Loucy (cell line): Measurements from ENCODE around the gene BARHL2.

Experiments used
- H2AFZ ChIP-seq: fragments of 200-600 bp; sonication (generic); 2 replicates; pipeline ENCODE4 v1.6.0; 2016; ENCODE audit warnings: antibody characterized with exemption, mild to moderate bottlenecking, low read length, moderate library complexity
- H3F3A ChIP-seq: fragments of 200-600 bp; 2 replicates; pipeline ENCODE4 v1.6.0; 2016; ENCODE audit warnings: antibody characterized with exemption, low read depth, mild to moderate bottlenecking
- H3K27me3 ChIP-seq: fragments of 200-600 bp; sonication (generic); 2 replicates; pipeline ENCODE4 v1.6.1; 2014; ENCODE audit warnings: low read length, mild to moderate bottlenecking; ENCODE audit not compliant: insufficient read depth, poor library complexity, severe bottlenecking
- H3K36me3 ChIP-seq: fragments of 200-600 bp; sonication (generic); 2 replicates; pipeline ENCODE4 v1.6.1; 2016; ENCODE audit warnings: low read length; ENCODE audit not compliant: insufficient read depth
- H3K4me1 ChIP-seq: fragments of 200-600 bp; sonication (generic); 2 replicates; pipeline ENCODE4 v1.5.1; 2014; ENCODE audit warnings: low read length, mild to moderate bottlenecking; ENCODE audit not compliant: insufficient read depth, poor library complexity, severe bottlenecking
- H3K4me2 ChIP-seq: fragments of 200-600 bp; sonication (generic); 2 replicates; pipeline ENCODE4 v1.6.0; 2014; ENCODE audit warnings: antibody characterized with exemption, low read length, low read depth, mild to moderate bottlenecking; ENCODE audit not compliant: poor library complexity, severe bottlenecking
- H3K4me3 ChIP-seq: fragments of 200-600 bp; sonication (generic); 2 replicates; pipeline ENCODE4 v1.5.1; 2014; ENCODE audit warnings: low read length, mild to moderate bottlenecking, mixed read lengths; ENCODE audit not compliant: poor library complexity, severe bottlenecking
- H3K79me2 ChIP-seq: fragments of 200-600 bp; sonication (generic); 2 replicates; pipeline ENCODE4 v1.6.1; 2014; ENCODE audit warnings: low read length; ENCODE audit not compliant: insufficient read depth
- H3K9ac ChIP-seq: fragments of 200-600 bp; sonication (generic); 2 replicates; pipeline ENCODE4 v1.6.0; 2014; ENCODE audit warnings: mild to moderate bottlenecking, low read depth, low read length, moderate library complexity; ENCODE audit not compliant: poor library complexity, severe bottlenecking
- H3K9me2 ChIP-seq: fragments of 200-600 bp; sonication (generic); replicated peaks from 2 replicates; pipeline ENCODE4 v1.6.1; 2016; ENCODE audit warnings: low read depth, low read length, mixed read lengths
- H3K9me3 ChIP-seq: fragments of 200-600 bp; sonication (generic); 2 replicates; pipeline ENCODE4 v1.6.1; 2014; ENCODE audit warnings: mild to moderate bottlenecking, antibody characterized with exemption, low read length, low read depth; ENCODE audit not compliant: insufficient read depth
- H4K20me1 ChIP-seq: fragments of 200-600 bp; sonication (generic); 2 replicates; pipeline ENCODE4 v1.6.0; 2014; ENCODE audit warnings: antibody characterized with exemption, low read length, mild to moderate bottlenecking; ENCODE audit not compliant: insufficient read depth, poor library complexity, severe bottlenecking
- CTCF ChIP-seq: fragments of 200-600 bp; sonication (generic); conservative IDR thresholded peaks from 2 replicates; pipeline ENCODE4 v1.5.1; 2014; ENCODE audit warnings: mild to moderate bottlenecking, antibody characterized with exemption, low read length
- EZH2phosphoT487 ChIP-seq: fragments of 200-600 bp; IDR thresholded peaks from 2 replicates; pipeline ENCODE4 v1.6.1; 2018; ENCODE audit warnings: antibody characterized with exemption, mild to moderate bottlenecking, moderate library complexity, borderline replicate concordance

BARHL2 gene

GRCh38 chr1:90729504-90730242, 12.6 kb upstream of the BARHL2 start:
- H3K9ac ChIP-seq = no peak overlapping the region
- H3K9me2 ChIP-seq = no peaks in the 10 kb centered on the region
- H2AFZ ChIP-seq = no peak overlapping the region
- no peak overlapping the region for H3K4me2 ChIP-seq
- no peaks in the 10 kb centered on the region for H3K79me2 ChIP-seq
- TF ChIP-seq CTCF (no peak), EZH2phosphoT487 (no peak)
- no peaks in the 10 kb centered on the region for H3K4me1 ChIP-seq
- H4K20me1 ChIP-seq = no peaks in the 10 kb centered on the region
- H3K36me3 ChIP-seq = no peaks in the 10 kb centered on the region
- H3K4me3 ChIP-seq = no peak overlapping the region
- H3F3A ChIP-seq = no peaks in the 10 kb centered on the region
- H3K9me3 ChIP-seq = no peaks in the 10 kb centered on the region
- H3K27me3 ChIP-seq = no peaks in the 10 kb centered on the region

- no peaks in the 10 kb centered on the region for H3K36me3 ChIP-seq
- H3F3A ChIP-seq = no peaks in the 10 kb centered on the region
- TF ChIP-seq CTCF (no peak), EZH2phosphoT487 (no peak)
- no peak overlapping the region for H3K4me3 ChIP-seq
- H3K27me3 ChIP-seq = no peaks in the 10 kb centered on the region
- H3K9me2 ChIP-seq = no peaks in the 10 kb centered on the region
- H3K9ac ChIP-seq = no peak overlapping the region
- H3K79me2 ChIP-seq = no peaks in the 10 kb centered on the region
- no peaks in the 10 kb centered on the region for H3K9me3 ChIP-seq
- H4K20me1 ChIP-seq = no peaks in the 10 kb centered on the region
- no peaks in the 10 kb centered on the region for H3K4me1 ChIP-seq
- H3K4me2 ChIP-seq = no peak overlapping the region
- H2AFZ ChIP-seq = no peak overlapping the region
Measured at GRCh38 chr1:90728502-90729287, 11.6 kb upstream of the BARHL2 start.

- TF ChIP-seq CTCF = no peak
- TF ChIP-seq EZH2phosphoT487 = no peak
- Histone ChIP-seq H3K36me3 (no peaks in the 10 kb centered on the region), H3K4me3 (no peak overlapping the region), H3K9me2 (no peaks in the 10 kb centered on the region), H3K27me3 (no peaks in the 10 kb centered on the region), H3K79me2 (no peaks in the 10 kb centered on the region), H3K4me2 (no peak overlapping the region), H3K4me1 (no peaks in the 10 kb centered on the region), H3K9ac (no peak overlapping the region), H3F3A (no peaks in the 10 kb centered on the region), H3K9me3 (no peaks in the 10 kb centered on the region), H4K20me1 (no peaks in the 10 kb centered on the region), H2AFZ (no peak overlapping the region)
Measured at GRCh38 chr1:90727917-90728501, 10.9 kb upstream of the BARHL2 start.
